Stimulated activated CD4-positive, alpha-beta T cell treated with anti-CD3 and anti-CD28 coated beads, Interleukin-15, amount 100 ng/mL, for 48 hours (primary cell): ENCODE results near the gene ARID1B.

Experiments
- DNase-seq, 2 donors: peaks; one replicate each; pipeline ENCODE4 v3.0.0-alpha.2; 2020; ENCODE audit warnings: low read depth in 2 of 2

Gene ARID1B

DNA sequence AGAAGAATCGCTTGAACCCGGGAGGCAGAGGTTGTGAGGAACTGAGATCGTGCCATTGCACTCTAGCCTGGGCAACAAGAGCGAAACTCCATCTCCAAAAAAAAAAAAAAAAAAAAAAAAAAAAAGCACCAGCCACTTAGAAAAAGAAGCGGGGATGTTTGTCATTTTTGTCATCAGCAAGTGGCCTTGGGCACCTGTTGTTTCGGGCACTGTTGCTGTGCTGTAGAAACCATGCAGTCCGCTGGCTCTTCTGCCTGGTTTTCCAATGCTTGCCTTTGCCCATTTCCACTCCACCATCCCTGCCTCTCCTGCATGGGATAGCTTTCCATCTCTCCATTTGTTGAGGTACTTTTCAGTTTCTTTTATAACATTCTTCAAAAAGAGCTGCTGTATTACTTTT is 129.3 kb downstream of the ARID1B start:
- no peak for DNase-seq

DNA sequence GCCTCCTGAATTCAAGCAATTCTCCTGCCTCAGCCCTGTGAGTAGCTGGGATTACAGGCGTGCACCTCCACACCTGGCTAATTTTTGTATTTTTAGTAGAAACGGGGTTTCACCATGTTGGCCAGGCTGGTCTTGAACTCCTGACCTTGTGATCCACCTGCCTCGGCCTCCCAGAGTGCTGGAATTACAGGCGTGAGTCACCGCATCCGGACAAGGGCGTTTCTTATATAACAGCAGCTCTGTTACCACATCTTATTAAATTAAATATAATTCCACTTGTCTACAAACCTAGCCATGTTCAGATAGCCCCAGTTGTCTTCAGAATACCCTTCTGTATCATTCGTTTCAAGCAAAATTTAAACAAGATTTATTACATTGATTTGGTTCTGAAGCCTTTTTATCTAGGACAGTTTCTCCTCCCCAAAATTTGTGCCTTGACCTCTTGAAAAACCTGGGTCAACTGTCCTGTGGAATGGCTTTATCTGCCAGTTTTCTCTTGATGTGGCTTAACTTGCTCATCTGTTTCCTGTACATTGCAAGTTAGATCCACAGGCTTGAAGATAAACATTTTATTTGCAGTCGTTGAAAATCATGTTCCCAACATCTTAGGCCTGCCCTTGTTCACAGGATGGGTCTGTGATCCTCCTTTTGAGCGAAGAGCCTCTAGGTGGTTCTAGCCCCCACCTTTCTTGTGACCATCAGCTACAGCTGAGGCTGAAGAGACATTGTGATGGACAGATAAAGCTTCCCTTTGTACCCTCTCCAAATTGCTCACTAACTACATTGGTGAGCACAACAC is 132.2 kb downstream of the ARID1B start:
- DNase-seq, result no peak

DNA sequence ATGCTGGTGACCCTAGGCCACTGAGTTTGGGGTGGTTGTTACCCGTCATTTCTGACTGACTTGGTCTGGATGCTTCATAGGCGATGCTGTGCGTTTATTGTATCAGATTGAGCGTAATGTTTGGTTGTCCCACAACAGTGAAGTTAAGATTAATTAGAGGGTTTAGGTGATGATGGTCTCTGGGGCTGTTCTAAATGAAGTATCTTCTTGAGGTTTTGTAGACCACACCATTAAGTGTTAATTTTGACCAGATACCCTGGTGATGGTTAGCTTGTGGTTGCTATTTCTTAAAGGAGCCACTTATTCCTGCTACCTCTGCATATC is 132.8 kb downstream of the ARID1B start:
- no peak for DNase-seq

DNA sequence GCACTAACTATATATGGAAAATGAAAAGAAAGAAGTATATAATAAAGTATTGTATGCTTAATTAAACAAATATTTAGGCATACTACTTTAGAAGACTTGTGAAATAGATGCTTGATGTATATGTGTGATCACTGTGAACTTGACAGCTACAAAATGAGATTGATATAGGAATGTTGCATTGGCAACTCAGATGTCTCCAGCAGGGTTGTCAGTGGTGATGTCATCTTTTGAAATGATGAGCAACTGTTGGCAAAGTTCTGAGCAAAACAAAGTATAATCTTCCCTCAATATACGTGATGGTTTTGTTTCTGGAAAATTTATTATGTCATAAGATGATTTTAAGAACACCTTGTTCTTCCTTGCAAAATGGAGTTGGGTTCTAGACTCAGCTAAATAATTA is 133.8 kb downstream of the ARID1B start:
- no peak for DNase-seq

DNA sequence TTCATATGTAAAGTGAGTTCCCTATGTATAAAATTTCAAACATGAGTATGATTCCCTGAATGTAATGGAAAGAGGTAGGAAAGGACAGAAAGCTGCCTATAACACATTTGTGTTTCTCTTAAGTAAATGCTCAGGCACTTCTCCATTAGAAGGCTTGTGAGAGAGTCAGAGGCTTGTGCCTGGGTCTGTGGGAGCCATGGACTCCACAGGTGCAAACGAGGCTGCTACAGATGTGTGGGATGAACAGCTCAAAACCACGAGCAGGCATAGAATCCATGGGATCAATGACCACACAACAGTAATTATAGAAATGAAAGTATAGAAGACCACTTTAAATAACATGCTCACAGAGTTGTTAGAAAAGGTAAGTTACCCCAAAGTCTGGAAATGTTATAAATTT is 134.4 kb downstream of the ARID1B start:
- DNase-seq, result no peak

DNA sequence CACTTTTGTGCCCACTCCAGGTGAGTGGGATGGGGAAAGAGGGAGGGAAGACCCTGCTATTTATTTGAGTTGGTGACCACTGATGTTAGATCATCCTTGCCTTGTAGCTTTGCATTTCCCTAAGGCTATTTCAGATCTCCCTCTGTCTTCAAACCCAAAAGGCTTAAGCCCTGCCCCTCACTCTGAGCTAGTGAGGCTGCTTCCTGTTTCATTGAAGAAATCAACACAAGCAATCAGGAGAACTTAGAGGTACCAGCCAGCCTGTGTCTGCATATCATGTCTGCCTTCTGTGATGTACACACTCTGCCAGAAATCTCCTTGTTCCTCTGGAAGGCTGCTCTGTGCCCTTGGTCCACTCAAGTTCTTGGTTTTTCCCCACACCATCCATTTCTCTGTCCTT is 135.3 kb downstream of the ARID1B start:
- no peak for DNase-seq

DNA sequence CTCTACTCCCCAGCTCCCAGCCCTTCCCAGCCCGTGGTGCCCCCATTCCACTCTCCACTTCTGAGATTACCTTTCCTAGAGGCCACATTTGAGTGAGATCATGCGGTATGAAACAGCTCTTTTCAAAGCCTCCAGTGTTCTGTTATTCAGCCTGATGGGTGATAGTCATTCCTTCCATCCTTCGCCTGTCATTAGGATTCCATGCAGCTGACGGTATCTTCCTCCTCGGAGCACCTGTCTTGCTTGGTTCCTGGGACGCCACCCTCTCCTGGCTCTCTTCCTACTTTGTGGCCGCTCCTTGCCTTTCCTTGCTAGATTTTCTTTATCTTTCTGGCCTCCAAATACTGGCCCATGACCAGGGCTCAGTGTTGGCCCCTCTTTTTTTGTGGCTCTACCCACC is 137.0 kb downstream of the ARID1B start:
- DNase-seq, result no peak

DNA sequence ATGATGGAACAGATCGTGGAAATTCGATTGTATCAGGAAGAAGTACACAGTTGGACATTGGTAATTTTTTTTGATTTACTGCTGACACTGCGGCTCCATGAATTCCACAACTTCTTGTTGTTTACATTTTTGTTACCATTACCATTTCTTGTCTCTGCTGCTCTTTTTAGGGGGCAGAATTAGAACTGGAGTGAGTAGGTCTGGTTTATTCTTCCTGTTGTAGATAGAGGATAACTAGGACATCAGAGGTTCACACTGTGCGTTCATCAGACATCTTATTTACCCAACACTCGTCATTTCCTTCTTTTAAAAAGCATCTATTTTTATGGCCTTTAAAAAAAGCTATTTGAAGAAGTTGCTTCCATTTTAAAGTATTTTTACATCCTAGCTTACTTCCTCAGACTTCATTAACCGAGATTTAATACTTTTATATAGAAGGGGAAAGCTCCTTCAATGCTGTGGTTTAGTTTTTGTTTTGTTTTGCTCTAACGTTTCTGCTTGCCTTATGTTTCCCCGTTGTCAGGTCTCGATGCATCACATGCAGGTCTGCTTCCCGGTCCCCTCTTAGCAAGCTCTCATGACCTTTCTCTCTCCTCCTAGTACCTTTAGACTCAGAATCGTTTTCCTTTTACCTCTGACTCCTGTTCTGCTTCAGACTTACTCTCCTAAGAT is 139.1 kb downstream of the ARID1B start:
- no peak for DNase-seq

DNA sequence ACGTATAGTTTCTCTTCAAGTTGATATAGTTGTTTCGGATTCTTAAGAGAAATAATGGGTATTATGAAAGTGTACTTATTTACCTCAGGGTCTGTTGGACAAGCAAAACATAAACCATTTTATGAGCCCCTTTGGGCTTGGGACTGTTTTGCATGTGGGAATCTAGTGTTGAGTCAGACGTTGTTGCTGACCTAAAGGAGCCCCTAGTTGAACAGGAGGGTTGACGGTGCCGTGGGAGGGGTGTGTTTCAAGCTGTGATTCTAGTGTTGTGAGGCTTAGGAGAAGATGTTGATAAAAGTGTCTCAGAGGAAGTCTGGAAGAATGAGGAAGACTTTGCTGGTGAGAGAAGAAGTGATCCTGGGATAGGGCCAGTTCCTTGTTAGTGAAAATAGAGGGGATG is 140.0 kb downstream of the ARID1B start:
- no peak for DNase-seq

DNA sequence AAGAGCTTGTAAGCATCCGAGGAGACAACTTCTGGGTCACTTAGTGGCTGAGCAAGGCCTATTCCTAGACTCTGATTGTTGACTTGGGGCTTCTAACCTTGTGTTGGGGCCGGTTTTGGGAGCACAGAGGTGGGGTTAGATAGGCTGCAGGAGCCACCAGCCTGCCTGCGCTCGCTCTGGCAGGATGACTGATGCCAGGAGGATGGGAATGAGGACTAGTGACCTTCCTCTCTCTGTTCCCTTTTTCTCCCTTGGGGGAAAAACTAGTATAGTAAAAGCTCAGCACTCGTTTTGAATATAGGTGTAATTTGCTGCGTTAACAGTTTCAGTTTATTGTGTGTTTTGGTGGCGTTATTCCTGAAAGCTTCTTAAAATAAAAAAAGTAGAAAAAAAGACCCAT is 141.5 kb downstream of the ARID1B start:
- DNase-seq, result no peak

DNA sequence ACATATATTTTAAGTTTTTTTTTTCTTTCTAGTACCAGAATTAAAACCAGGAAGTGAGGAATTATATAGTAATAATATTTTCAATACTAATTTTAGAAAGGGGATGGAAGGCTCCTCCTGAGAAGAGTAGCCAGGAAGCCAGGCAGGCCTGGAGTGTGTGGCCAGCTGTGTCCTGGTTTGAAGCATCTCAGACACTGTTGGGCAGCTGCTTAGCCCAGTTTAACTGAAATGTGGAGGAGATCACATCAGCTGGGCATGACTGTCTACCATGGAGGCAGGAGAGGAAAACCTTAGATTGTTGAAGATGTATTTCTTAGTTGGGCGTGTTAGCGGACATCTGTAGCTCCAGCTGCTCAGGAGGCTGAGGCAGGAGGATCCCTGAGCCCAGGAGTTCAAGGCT is 142.2 kb downstream of the ARID1B start:
- no peak for DNase-seq

DNA sequence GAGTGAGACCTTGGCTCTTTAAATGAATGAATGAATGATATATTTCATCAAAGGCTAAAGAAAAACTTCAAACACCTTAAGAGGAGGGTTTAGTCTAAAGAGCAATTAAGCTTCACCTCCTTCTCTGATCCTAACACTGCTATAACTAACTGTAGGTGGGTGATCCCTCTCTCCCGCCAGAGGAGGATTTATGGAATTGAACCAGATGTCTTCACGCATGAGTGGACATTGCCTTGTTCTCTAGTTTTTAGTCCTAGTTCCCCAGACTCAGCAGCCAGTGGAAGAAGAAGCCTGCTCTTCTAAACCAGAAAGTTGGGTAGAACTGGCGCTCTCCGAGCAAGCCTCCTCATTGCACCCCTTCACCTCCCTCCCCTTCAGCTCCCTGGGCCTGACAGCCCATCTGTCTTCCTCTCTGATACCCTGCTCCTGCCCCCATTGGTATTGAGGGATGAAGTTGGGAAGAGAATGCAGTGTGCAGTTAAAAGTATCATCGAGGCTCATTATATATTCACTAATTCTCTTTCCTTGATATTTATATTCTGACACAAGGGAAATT is 142.7 kb downstream of the ARID1B start:
- no peak for DNase-seq

DNA sequence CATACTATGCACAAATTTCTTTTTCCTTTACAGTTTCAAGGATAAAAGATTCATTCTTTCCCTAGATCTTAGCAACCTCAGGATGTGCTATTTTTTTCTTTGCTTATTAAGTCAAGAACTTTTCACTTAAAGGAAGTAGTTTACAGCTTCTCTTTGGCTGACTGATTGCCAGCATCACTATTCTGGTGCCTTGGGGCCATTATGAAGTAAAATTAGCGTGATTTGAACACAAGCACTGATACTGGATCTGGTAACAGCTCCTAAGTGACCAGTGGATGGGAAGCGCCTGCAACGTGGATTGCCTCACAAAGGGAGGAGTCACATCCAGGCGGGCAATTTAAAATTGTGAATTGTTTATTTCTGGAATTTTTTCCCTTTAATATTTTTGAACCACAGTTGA is 147.1 kb downstream of the ARID1B start:
- no peak for DNase-seq

DNA sequence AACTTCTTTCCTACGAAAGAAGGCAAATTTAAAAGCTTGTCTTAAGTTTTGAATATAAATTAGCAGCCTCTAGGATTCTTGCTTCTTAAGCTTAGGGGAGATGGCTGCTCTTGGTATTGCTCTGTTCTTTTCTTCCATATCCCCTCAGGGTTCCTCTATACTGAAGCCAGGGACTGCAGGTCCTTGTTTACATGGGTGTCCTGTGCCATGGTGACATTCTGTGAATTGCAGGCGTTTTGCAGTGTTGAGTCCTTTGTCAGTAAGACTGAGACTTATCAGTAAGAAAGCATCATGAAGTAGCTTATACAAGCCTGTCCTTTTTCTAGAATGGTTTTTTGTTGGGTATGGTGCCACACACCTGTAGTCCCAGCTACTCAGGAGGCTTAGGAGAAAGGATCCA is 147.8 kb downstream of the ARID1B start:
- DNase-seq, result no peak

DNA sequence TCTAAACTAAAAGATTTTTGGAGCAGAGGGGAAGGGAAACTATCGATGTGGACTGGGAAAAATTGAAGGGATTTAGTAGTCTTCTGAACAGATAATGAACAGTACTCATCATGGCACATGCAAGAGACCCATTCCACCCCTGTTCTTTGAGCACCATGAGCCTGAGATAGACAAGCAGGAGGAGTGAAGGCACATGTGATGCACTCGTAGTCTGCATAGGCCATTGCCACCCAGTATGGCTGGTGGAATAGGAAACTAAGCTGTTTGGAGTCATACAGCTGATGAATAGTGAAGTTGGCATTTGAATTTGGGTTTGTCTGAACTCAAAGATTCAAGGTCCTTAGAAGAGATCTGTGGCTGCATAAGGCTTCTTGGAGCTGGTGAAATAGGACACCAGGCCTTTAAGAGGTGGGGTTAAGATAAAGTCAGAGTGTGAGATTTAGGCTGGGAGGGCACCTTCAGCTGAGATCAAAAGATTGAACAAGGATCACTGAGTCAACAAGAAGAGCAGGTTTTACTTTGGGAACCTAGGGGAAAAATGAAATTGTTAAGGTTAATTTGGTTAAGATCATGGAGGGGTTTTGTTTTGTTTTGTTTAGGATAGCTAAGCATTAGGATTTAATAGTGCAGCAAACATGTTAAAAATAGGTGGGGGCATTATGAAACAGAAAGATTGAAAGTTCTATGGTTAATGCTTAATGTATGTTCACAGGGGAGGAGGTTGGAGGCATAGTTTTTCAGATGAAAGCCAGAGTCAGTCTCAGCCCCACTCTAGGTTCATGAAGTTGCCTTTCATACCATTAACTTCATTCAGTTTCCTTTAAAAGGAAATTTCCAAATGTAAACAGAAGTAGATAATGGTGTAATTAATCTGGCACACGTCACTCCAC is 148.8 kb downstream of the ARID1B start:
- DNase-seq, result no peak

DNA sequence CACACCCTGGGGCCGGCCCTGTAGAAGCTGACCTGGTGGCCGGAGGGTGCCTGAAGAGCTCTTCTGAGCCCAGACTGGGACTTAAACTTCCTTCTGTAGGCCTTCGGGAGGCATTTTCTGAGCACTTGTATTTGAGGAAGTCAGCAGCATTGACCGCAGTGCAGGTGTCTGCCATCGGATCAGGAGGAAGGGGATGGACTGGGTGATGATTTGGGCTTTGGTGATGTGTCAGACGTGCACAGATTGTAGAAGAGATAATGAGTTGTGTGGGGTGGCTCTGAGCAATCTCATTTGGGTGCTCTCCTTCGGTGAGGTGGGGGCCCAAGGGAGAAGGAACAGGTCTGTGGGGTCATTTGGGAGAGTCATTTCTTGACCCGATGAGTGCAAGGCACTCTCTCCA is 150.9 kb downstream of the ARID1B start:
- DNase-seq, result no peak

DNA sequence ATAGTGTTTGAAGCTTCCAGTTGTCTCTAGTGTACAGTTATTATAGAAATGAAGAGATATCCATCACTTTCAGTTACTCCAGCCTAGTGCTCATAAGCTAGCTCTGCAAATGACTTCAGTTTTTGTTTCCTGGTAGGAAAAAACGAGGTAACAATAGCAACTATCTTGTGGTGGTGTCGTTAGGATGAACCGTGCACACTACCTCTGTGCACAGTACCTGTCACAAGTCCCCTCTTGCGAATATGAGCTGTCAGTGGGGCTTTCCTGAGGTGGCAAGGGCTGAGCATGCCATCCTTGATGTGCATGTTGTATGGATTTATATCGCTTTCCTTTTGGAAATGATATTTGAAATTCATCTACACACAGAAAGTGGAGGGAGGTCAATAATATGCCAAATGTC is 151.8 kb downstream of the ARID1B start:
- DNase-seq, result no peak

DNA sequence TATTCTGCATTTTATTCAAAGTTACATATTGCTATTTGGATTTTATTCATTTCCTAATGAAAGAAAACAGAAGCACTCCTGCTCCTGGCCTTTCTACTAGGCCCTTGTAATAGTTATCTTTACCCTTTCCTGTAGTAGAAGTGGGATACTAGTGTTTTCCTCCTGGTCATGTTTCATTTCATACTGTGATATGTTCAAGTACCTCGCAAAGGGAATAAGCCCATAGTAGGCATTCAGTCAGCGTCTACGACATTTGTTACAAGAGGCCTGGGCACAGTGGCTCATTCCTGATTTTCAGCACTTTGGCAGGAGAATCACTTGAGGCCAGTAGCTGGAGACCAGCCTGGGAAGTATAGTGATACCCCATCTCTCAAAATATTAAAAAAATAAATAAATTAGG is 154.1 kb downstream of the ARID1B start:
- no peak for DNase-seq

DNA sequence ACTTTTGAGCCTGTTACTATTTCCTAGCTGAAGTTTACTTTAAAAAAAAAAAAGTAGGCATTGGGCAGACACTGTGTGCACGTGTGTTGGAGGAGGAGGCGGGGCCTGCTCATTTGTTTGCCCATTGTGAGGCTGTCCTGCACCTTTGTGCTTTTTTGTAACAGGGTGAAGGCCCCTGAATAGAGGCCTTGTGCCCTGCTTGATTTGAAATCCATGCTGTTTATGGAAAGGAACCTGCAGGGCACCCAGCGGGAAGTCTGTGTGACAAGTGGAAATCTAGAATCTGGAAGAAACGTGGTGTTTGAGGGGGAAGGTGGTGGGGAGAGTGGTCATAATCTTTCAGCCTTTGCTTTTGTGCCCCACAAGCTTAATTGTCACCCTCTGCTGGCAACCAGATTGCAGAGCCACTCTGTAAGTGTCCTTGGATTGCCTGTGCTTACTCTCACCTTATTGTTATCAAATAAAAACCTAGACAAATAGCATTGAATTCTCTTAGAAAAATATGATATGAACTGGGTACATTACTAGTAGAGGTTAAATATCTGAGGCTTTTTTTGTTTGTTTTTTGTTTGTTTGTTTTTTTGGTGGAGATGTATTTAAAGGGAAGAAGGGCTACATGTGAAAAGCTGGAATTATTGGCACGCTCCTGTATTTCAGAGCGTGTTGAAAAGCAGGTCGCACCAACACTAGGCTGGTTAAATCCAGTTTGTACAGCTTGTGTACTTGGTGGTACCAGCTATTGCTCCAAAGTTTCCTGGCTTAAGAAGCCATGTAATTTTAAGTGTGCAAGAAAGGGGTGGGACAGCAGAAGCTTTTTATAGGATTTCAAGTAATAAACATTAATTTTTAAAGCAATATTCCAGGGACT is 156.3 kb downstream of the ARID1B start:
- DNase-seq, result no peak

DNA sequence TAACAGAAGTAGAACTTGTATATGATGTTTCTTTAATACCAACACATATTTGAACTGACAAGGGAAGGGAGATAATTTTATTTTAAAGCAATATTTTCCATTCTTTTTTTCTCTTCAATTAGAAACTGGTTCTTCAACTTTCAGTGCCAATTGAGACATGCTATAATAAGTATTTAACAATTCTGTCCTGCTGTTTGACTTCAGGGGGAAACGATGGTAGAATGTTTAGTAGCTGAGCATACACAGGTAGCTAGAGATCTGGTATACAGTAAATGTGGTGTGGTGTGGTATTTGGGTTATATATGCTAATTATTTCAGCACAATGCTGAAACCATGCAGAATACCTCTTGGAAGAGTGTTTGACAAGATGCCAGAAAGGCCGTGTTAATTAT is 156.9 kb downstream of the ARID1B start:
- no peak for DNase-seq

DNA sequence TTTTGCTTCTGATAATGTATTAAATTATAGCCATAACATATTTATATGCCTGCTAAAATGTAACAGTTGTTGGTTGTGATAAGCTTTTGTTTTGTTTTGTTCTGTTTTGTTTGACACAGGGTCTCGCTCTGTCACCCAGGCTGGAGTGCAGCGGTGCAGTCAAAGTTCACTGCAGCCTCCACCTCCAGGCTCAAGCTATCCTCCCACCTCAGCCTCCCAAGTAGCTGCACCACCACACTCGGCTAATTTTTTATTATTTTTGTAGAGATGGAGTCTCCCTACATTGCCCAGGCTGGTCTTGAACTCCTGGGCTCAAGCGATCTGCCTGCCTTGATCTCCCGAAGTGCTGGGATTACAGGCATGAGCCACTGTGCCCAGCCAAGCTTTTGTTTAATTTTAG is 157.8 kb downstream of the ARID1B start:
- no peak for DNase-seq

DNA sequence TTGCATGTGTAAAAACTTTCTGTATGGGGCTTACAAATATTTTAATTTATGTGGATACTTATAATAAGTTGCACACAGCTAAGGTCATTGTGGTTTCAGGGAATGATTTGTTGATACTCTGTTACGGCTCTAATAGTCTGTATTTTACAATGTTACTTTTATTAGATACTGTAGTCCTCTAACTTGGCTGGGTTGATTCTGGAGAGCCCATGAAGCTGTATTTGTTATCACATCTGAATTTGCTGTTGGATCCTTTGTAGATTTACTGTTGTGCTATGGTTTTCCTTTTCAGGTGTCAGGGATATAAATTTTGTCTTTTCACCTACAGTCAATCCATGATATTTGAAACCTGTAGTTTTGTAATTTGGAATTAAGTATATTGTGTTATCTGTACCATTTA is 161.0 kb downstream of the ARID1B start:
- DNase-seq, result no peak
